ENCODE measurements around the gene CAMK2B.

CAMK2B gene

GRCh38 chr7:44285561-44285960 is 39.8 kb downstream of the CAMK2B start:
- no peak for DNase-seq

- no peak for DNase-seq
These were observed 40.4 kb downstream of the CAMK2B start for GRCh38 chr7:44284881-44285541.

GRCh38 chr7:44284216-44284615 is 41.2 kb downstream of the CAMK2B start:
- DNase-seq, result no peak

GRCh38 chr7:44283381-44284211 is 41.8 kb downstream of the CAMK2B start:
- DNase-seq, result no peak

- DNase-seq, result no peak
These were observed 42.7 kb downstream of the CAMK2B start for GRCh38 chr7:44282601-44283171.

GRCh38 chr7:44281811-44282600 is 43.4 kb downstream of the CAMK2B start:
- DNase-seq, result no peak

GRCh38 chr7:44280993-44281721 is 44.2 kb downstream of the CAMK2B start:
- no peak for DNase-seq

- DNase-seq, result no peak
These were observed 44.8 kb downstream of the CAMK2B start for GRCh38 chr7:44280636-44280992.

GRCh38 chr7:44279731-44280505 is 45.5 kb downstream of the CAMK2B start:
- DNase-seq, result no peak

GRCh38 chr7:44279286-44279685 is 46.1 kb downstream of the CAMK2B start:
- no peak for DNase-seq

- DNase-seq, result no peak
These were observed 46.8 kb downstream of the CAMK2B start for GRCh38 chr7:44278451-44279161.

- DNase-seq, result no peak
These were observed 47.5 kb downstream of the CAMK2B start for GRCh38 chr7:44277851-44278250.

- DNase-seq, result no peak
These were observed 48.0 kb downstream of the CAMK2B start for GRCh38 chr7:44277391-44277790.

- DNase-seq, result no peak
These were observed 48.7 kb downstream of the CAMK2B start for GRCh38 chr7:44276571-44277221.

GRCh38 chr7:44275957-44276570 is 49.3 kb downstream of the CAMK2B start:
- no peak for DNase-seq

- no peak for DNase-seq
These were observed 50.2 kb downstream of the CAMK2B start for GRCh38 chr7:44275146-44275545.

- DNase-seq, result no peak
These were observed 50.8 kb downstream of the CAMK2B start for GRCh38 chr7:44274623-44274975.

- DNase-seq, result no peak
These were observed 51.4 kb downstream of the CAMK2B start for GRCh38 chr7:44273681-44274622.

- no peak for DNase-seq
These were observed 52.4 kb downstream of the CAMK2B start for GRCh38 chr7:44272981-44273380.
